GM23338 (cell line): ENCODE results near the gene GMEB2.
A peak's percentile ranks its signal among the peaks of the same experiment; 100 is the strongest.

ENCODE experiments used
- CREB1 ChIP-seq: fragments of 250-450 bp; sonication (Bioruptor Pico); IDR thresholded peaks from 2 replicates; pipeline ENCODE4 v1.5.0; 2020; ENCODE audit warnings: low read depth, mild to moderate bottlenecking, moderate library complexity
- ETS1 ChIP-seq: IDR thresholded peaks from 2 replicates; pipeline ENCODE4 v1.6.1; 2016; ENCODE audit warnings: antibody characterized with exemption
- EZH2 ChIP-seq: fragments of 200-600 bp; sonication (generic); IDR thresholded peaks from one replicate; pipeline ENCODE4 v1.8.0; 2017; ENCODE audit warnings: antibody characterized with exemption, mild to moderate bottlenecking, low read depth; ENCODE audit not compliant: unreplicated experiment
- EZH2phosphoT487 ChIP-seq: fragments of 200-600 bp; sonication (generic); IDR thresholded peaks from one replicate; pipeline ENCODE4 v1.8.1; 2018; ENCODE audit warnings: antibody characterized with exemption; ENCODE audit not compliant: unreplicated experiment
- JUNB ChIP-seq: IDR thresholded peaks from one replicate; pipeline ENCODE4 v1.6.1; 2016; ENCODE audit warnings: antibody characterized with exemption; ENCODE audit not compliant: unreplicated experiment
- NANOG ChIP-seq: IDR thresholded peaks from 2 replicates; pipeline ENCODE4 v1.6.1; 2016; ENCODE audit warnings: antibody characterized with exemption, borderline replicate concordance
- POLR2AphosphoS5 ChIP-seq: IDR thresholded peaks from 2 replicates; pipeline ENCODE4 v1.6.1; 2016; ENCODE audit warnings: antibody characterized with exemption, low read depth
- STAT1 ChIP-seq: IDR thresholded peaks from one replicate; pipeline ENCODE4 v1.6.1; 2016; ENCODE audit warnings: antibody characterized with exemption; ENCODE audit not compliant: unreplicated experiment
- ZNF331 ChIP-seq: fragments of 250-450 bp; sonication (Bioruptor Pico); IDR thresholded peaks from 2 replicates; pipeline ENCODE4 v1.5.0; 2020; ENCODE audit warnings: low read depth, mild to moderate bottlenecking, moderate library complexity
- TF ChIP-seq, protein P1 (sequence below), 2 experiments: fragments of 200-600 bp in 1 of 2; sonication (generic) in 1 of 2; conservative IDR thresholded peaks; 2 replicates each; pipeline versions ENCODE4 v1.5.1 to v1.6.1; 2016 to 2017; ENCODE audit warnings: antibody characterized with exemption in 2 of 2, low read depth in 2 of 2, mild to moderate bottlenecking in 2 of 2, moderate library complexity in 1 of 2
- TF ChIP-seq, protein P2 (sequence below): IDR thresholded peaks from one replicate; pipeline ENCODE4 v1.6.1; 2018; ENCODE audit warnings: antibody characterized with exemption; ENCODE audit not compliant: unreplicated experiment
- TF ChIP-seq, protein P3 (sequence below): fragments of 250-450 bp; sonication (Bioruptor Pico); IDR thresholded peaks from 2 replicates; pipeline ENCODE4 v1.5.0; 2020; ENCODE audit warnings: mild to moderate bottlenecking, moderate library complexity

DNA sequence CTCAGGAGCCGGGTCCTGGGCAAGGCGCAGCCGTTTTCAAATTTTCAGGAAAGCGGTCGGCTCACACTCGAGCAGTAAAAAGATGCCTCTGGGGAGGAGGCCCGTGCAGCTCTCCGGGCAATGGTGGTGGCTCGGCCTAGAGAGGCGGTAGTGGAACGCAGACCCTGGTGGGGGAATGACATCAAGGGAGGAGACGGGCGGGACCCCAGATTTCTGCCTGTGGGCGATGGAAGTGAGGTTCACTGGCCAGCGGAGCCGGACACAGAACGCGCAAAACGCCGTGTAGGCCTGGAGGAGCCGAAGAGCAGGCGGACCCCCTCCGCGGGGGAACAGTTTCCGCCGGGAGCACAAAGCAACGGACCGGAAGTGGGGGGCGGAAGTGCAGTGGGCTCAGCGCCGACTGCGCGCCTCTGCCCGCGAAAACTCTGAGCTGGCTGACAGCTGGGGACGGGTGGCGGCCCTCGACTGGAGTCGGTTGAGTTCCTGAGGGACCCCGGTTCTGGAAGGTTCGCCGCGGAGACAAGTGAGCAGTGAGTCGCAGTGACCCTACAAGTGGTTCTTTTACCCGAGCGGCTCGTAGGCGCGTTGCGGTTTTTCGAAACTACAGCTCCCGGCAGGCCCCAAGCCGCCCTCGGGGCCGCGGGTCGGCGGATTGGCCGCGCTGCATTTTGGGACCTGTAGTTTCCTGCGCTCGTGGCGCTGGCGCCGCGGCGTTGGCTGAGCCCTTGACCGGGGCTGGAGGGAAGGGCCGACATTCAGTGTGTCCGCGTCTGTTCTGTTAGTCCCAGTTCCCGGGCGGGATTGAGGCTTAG, 31.2 kb upstream of the GMEB2 start, which contains the start of gene RTEL1:
- TF ChIP-seq, protein P1, sequence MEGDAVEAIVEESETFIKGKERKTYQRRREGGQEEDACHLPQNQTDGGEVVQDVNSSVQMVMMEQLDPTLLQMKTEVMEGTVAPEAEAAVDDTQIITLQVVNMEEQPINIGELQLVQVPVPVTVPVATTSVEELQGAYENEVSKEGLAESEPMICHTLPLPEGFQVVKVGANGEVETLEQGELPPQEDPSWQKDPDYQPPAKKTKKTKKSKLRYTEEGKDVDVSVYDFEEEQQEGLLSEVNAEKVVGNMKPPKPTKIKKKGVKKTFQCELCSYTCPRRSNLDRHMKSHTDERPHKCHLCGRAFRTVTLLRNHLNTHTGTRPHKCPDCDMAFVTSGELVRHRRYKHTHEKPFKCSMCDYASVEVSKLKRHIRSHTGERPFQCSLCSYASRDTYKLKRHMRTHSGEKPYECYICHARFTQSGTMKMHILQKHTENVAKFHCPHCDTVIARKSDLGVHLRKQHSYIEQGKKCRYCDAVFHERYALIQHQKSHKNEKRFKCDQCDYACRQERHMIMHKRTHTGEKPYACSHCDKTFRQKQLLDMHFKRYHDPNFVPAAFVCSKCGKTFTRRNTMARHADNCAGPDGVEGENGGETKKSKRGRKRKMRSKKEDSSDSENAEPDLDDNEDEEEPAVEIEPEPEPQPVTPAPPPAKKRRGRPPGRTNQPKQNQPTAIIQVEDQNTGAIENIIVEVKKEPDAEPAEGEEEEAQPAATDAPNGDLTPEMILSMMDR (conservative IDR thresholded peaks at IDR 0.05; ENCODE audit: low read depth in 2 of 2) = no peak
- TF ChIP-seq EZH2 (no peak), STAT1 (no peak), NANOG (no peak), POLR2AphosphoS5 (peak; percentile 53), EZH2phosphoT487 (no peak), JUNB (no peak), CREB1 (CRISPR knock-in tag) (peak; percentile 72), ETS1 (peak; percentile 87), ZNF331 (no peak)
- TF ChIP-seq, protein P2, sequence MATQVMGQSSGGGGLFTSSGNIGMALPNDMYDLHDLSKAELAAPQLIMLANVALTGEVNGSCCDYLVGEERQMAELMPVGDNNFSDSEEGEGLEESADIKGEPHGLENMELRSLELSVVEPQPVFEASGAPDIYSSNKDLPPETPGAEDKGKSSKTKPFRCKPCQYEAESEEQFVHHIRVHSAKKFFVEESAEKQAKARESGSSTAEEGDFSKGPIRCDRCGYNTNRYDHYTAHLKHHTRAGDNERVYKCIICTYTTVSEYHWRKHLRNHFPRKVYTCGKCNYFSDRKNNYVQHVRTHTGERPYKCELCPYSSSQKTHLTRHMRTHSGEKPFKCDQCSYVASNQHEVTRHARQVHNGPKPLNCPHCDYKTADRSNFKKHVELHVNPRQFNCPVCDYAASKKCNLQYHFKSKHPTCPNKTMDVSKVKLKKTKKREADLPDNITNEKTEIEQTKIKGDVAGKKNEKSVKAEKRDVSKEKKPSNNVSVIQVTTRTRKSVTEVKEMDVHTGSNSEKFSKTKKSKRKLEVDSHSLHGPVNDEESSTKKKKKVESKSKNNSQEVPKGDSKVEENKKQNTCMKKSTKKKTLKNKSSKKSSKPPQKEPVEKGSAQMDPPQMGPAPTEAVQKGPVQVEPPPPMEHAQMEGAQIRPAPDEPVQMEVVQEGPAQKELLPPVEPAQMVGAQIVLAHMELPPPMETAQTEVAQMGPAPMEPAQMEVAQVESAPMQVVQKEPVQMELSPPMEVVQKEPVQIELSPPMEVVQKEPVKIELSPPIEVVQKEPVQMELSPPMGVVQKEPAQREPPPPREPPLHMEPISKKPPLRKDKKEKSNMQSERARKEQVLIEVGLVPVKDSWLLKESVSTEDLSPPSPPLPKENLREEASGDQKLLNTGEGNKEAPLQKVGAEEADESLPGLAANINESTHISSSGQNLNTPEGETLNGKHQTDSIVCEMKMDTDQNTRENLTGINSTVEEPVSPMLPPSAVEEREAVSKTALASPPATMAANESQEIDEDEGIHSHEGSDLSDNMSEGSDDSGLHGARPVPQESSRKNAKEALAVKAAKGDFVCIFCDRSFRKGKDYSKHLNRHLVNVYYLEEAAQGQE = no peak
- TF ChIP-seq, protein P3, sequence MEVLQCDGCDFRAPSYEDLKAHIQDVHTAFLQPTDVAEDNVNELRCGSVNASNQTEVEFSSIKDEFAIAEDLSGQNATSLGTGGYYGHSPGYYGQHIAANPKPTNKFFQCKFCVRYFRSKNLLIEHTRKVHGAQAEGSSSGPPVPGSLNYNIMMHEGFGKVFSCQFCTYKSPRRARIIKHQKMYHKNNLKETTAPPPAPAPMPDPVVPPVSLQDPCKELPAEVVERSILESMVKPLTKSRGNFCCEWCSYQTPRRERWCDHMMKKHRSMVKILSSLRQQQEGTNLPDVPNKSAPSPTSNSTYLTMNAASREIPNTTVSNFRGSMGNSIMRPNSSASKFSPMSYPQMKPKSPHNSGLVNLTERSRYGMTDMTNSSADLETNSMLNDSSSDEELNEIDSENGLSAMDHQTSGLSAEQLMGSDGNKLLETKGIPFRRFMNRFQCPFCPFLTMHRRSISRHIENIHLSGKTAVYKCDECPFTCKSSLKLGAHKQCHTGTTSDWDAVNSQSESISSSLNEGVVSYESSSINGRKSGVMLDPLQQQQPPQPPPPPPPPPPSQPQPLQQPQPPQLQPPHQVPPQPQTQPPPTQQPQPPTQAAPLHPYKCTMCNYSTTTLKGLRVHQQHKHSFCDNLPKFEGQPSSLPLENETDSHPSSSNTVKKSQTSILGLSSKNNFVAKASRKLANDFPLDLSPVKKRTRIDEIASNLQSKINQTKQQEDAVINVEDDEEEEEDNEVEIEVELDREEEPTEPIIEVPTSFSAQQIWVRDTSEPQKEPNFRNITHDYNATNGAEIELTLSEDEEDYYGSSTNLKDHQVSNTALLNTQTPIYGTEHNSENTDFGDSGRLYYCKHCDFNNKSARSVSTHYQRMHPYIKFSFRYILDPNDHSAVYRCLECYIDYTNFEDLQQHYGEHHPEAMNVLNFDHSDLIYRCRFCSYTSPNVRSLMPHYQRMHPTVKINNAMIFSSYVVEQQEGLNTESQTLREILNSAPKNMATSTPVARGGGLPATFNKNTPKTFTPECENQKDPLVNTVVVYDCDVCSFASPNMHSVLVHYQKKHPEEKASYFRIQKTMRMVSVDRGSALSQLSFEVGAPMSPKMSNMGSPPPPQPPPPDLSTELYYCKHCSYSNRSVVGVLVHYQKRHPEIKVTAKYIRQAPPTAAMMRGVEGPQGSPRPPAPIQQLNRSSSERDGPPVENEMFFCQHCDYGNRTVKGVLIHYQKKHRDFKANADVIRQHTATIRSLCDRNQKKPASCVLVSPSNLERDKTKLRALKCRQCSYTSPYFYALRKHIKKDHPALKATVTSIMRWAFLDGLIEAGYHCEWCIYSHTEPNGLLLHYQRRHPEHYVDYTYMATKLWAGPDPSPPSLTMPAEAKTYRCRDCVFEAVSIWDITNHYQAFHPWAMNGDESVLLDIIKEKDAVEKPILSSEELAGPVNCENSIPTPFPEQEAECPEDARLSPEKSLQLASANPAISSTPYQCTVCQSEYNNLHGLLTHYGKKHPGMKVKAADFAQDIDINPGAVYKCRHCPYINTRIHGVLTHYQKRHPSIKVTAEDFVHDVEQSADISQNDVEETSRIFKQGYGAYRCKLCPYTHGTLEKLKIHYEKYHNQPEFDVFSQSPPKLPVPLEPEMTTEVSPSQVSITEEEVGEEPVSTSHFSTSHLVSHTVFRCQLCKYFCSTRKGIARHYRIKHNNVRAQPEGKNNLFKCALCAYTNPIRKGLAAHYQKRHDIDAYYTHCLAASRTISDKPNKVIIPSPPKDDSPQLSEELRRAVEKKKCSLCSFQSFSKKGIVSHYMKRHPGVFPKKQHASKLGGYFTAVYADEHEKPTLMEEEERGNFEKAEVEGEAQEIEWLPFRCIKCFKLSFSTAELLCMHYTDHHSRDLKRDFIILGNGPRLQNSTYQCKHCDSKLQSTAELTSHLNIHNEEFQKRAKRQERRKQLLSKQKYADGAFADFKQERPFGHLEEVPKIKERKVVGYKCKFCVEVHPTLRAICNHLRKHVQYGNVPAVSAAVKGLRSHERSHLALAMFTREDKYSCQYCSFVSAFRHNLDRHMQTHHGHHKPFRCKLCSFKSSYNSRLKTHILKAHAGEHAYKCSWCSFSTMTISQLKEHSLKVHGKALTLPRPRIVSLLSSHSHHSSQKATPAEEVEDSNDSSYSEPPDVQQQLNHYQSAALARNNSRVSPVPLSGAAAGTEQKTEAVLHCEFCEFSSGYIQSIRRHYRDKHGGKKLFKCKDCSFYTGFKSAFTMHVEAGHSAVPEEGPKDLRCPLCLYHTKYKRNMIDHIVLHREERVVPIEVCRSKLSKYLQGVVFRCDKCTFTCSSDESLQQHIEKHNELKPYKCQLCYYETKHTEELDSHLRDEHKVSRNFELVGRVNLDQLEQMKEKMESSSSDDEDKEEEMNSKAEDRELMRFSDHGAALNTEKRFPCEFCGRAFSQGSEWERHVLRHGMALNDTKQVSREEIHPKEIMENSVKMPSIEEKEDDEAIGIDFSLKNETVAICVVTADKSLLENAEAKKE (CRISPR knock-in tag) = no peak
